HG02588 (cell line): ENCODE results near the gene SSH2.
"Not testable (repeated sequence)": the region's sequence is repeated elsewhere in the genome, so short reads cannot be mapped to it uniquely, and the experiment has no call there.

Experiments
- ATAC-seq: cut with Tn5 transposase; IDR thresholded peaks from one replicate; pipeline ENCODE4 v1.9.1; 2021; ENCODE audit warnings: mild to moderate bottlenecking, moderate library complexity; ENCODE audit not compliant: unreplicated experiment

SSH2 gene

GRCh38 chr17:29747660-29748059, 182.4 kb downstream of the SSH2 start:
- no peak for ATAC-seq

GRCh38 chr17:29746669-29747068, 183.4 kb downstream of the SSH2 start:
- no peak for ATAC-seq

- ATAC-seq = no peak
Observed at GRCh38 chr17:29744121-29744520, 185.9 kb downstream of the SSH2 start.

- no peak for ATAC-seq
Observed at GRCh38 chr17:29742210-29742513, 187.9 kb downstream of the SSH2 start.

- ATAC-seq = no peak
Observed at GRCh38 chr17:29740017-29740416, 190.0 kb downstream of the SSH2 start.

GRCh38 chr17:29734640-29735039, 195.4 kb downstream of the SSH2 start:
- ATAC-seq = no peak

GRCh38 chr17:29733166-29733565, 196.9 kb downstream of the SSH2 start:
- no peak for ATAC-seq

- no peak for ATAC-seq
Observed at GRCh38 chr17:29732613-29733012, 197.4 kb downstream of the SSH2 start.

- ATAC-seq = no peak
Observed at GRCh38 chr17:29732209-29732608, 197.8 kb downstream of the SSH2 start.

GRCh38 chr17:29731589-29731929, 198.5 kb downstream of the SSH2 start:
- ATAC-seq = no peak

GRCh38 chr17:29728490-29728889, 201.5 kb downstream of the SSH2 start:
- ATAC-seq = no peak

- no peak for ATAC-seq
Observed at GRCh38 chr17:29726715-29727252, 203.2 kb downstream of the SSH2 start.

- ATAC-seq = not testable (repeated sequence)
Observed at GRCh38 chr17:29725408-29725807, 204.6 kb downstream of the SSH2 start.

- no peak for ATAC-seq
Observed at GRCh38 chr17:29723278-29724047, 206.6 kb downstream of the SSH2 start.

GRCh38 chr17:29722411-29723198, 207.4 kb downstream of the SSH2 start:
- peak; percentile 67 for ATAC-seq

- no peak for ATAC-seq
Observed at GRCh38 chr17:29720551-29720950, 209.5 kb downstream of the SSH2 start.

GRCh38 chr17:29719469-29719868, 210.6 kb downstream of the SSH2 start:
- ATAC-seq = no peak

GRCh38 chr17:29718446-29719039, 211.5 kb downstream of the SSH2 start:
- ATAC-seq = no peak

GRCh38 chr17:29717817-29718216, 212.2 kb downstream of the SSH2 start:
- no peak for ATAC-seq

GRCh38 chr17:29716566-29716965, 213.5 kb downstream of the SSH2 start:
- ATAC-seq = no peak

GRCh38 chr17:29715680-29716079, 214.3 kb downstream of the SSH2 start:
- no peak for ATAC-seq

GRCh38 chr17:29714146-29714545, 215.9 kb downstream of the SSH2 start:
- ATAC-seq = no peak
